Measurements from ENCODE around the gene OSCAR. TPM values are rescaled to one million over a fixed set of nuclear protein-coding genes. Genes with fewer than 3 reads are reported as not detected.
"Not testable (repeated sequence)": the region's sequence is repeated elsewhere in the genome, so short reads cannot be mapped to it uniquely, and the experiment has no call there.

OSCAR gene
- total RNA-seq, 1 experiment from 2014 or later, result not detected

GRCh38 chr19:54128441-54128725 is 27.8 kb upstream of the OSCAR start:
- in situ Hi-C loops (cut with HindIII; ENCODE audit: low sequenced_read_pairs), result no loop called here
- DNase-seq (ENCODE audit: low spot score), result no peak

- DNase-seq (ENCODE audit: low spot score), result no peak
- in situ Hi-C loops (cut with HindIII; ENCODE audit: low sequenced_read_pairs), result no loop called here
Observed at GRCh38 chr19:54127688-54128440, 27.3 kb upstream of the OSCAR start.

GRCh38 chr19:54125713-54126112 is 25.1 kb upstream of the OSCAR start:
- DNase-seq (ENCODE audit: low spot score), result no peak
- in situ Hi-C loops (cut with HindIII; ENCODE audit: low sequenced_read_pairs), result no loop called here

GRCh38 chr19:54124393-54124792 is 23.8 kb upstream of the OSCAR start:
- in situ Hi-C loops (cut with HindIII; ENCODE audit: low sequenced_read_pairs), result no loop called here
- DNase-seq (ENCODE audit: low spot score), result no peak

- no peak for DNase-seq (ENCODE audit: low spot score)
- in situ Hi-C loops (cut with HindIII; ENCODE audit: low sequenced_read_pairs), result no loop called here
Observed at GRCh38 chr19:54123682-54124081, 23.1 kb upstream of the OSCAR start.

- in situ Hi-C loops (cut with HindIII; ENCODE audit: low sequenced_read_pairs), result no loop called here
- DNase-seq (ENCODE audit: low spot score), result no peak
Observed at GRCh38 chr19:54121259-54121658, 20.7 kb upstream of the OSCAR start.

- in situ Hi-C loops (cut with HindIII; ENCODE audit: low sequenced_read_pairs), result no loop called here
Observed at GRCh38 chr19:54115109-54116063, 14.8 kb upstream of the OSCAR start, which contains the start of the genes PRPF31 and TFPT. Gene PRPF31 (plus strand): TSS chr19:54115754. CDS start chr19:54118279, 2,525 bp downstream. Gene TFPT (minus strand): TSS chr19:54115657. CDS start chr19:54115269, 388 bp downstream.

GRCh38 chr19:54114340-54115108 is 13.9 kb upstream of the OSCAR start:
- in situ Hi-C loops (cut with HindIII; ENCODE audit: low sequenced_read_pairs), result no loop called here
- no peak for DNase-seq (ENCODE audit: low spot score)

More at GRCh38 chr19:54115109-54116063, 14.8 kb upstream of the OSCAR start, which contains the start of the genes PRPF31 and TFPT:
- peak; percentile 97 for DNase-seq (ENCODE audit: low spot score)

GRCh38 chr19:54109651-54110050 is 9.0 kb upstream of the OSCAR start:
- DNase-seq (ENCODE audit: low spot score), result no peak
- in situ Hi-C loops (cut with HindIII; ENCODE audit: low sequenced_read_pairs), result no loop called here

GRCh38 chr19:54108496-54108895 is 7.9 kb upstream of the OSCAR start:
- DNase-seq (ENCODE audit: low spot score), result no peak

GRCh38 chr19:54107876-54108490 is 7.4 kb upstream of the OSCAR start:
- no peak for DNase-seq (ENCODE audit: low spot score)
- in situ Hi-C loops (cut with HindIII; ENCODE audit: low sequenced_read_pairs), result no loop called here

More at GRCh38 chr19:54108496-54108895, 7.9 kb upstream of the OSCAR start:
- in situ Hi-C loops (cut with HindIII; ENCODE audit: low sequenced_read_pairs), result no loop called here

- DNase-seq (ENCODE audit: low spot score), result no peak
- in situ Hi-C loops (cut with HindIII; ENCODE audit: low sequenced_read_pairs), result no loop called here
Observed at GRCh38 chr19:54106716-54107115, 6.1 kb upstream of the OSCAR start.

GRCh38 chr19:54105796-54106195 is 5.2 kb upstream of the OSCAR start:
- in situ Hi-C loops (cut with HindIII; ENCODE audit: low sequenced_read_pairs), result no loop called here
- no peak for DNase-seq (ENCODE audit: low spot score)

GRCh38 chr19:54104998-54105715 is 4.6 kb upstream of the OSCAR start:
- in situ Hi-C loops (cut with HindIII; ENCODE audit: low sequenced_read_pairs), result no loop called here
- no peak for DNase-seq (ENCODE audit: low spot score)

- peak; percentile 97 for DNase-seq (ENCODE audit: low spot score)
- in situ Hi-C loops (cut with HindIII; ENCODE audit: low sequenced_read_pairs), result no loop called here
Observed at GRCh38 chr19:54102421-54103169, 2.0 kb upstream of the OSCAR start, which contains the start of gene NDUFA3. Gene NDUFA3 (plus strand): TSS chr19:54102855. CDS start chr19:54102879, 24 bp downstream.

GRCh38 chr19:54099903-54100255 is 724 bp downstream of the OSCAR start:
- DNase-seq (ENCODE audit: low spot score); in situ Hi-C loops (cut with HindIII; ENCODE audit: low sequenced_read_pairs): not testable (repeated sequence)

GRCh38 chr19:54099190-54099902 is 1.3 kb downstream of the OSCAR start:
- DNase-seq (ENCODE audit: low spot score), result no peak
- in situ Hi-C loops (cut with HindIII; ENCODE audit: low sequenced_read_pairs), result no loop called here

Data from G401 (cell line).